ENCODE results near the gene CRNKL1. TPM values are rescaled to one million over a fixed set of nuclear protein-coding genes. Genes with fewer than 3 reads are reported as not detected.

CRNKL1 gene
- total RNA-seq, 2 experiments from 2014 or later, result 13.9 to 20.0 TPM

- intact Hi-C loops (cut with micrococcal nuclease; ENCODE audit: unreplicated experiment), result no loop called here
- CTCF ChIA-PET (ENCODE audit: unreplicated experiment), result no interaction called here
- Histone ChIP-seq H3K9me2 (ENCODE audit: insufficient read depth, low read length) (no peaks in the 10 kb centered on the region), H2AFZ (ENCODE audit: low read length) (no peak overlapping the region), H3K27ac (ENCODE audit: low read depth, low read length, poor library complexity, severe bottlenecking) (no peak overlapping the region), H3K4me3 (ENCODE audit: low read depth, low read length, poor library complexity, severe bottlenecking) (no peak overlapping the region), H3K4me1 (ENCODE audit: insufficient read depth, low read length, poor library complexity, severe bottlenecking) (no peaks in the 10 kb centered on the region), H3K79me2 (ENCODE audit: insufficient read depth, low read depth, low read length) (no peaks in the 10 kb centered on the region), H3K4me2 (ENCODE audit: low read length) (no peak overlapping the region), H3K36me3 (ENCODE audit: insufficient read depth, low read length) (no peaks in the 10 kb centered on the region), H3K9me3 (ENCODE audit: low read length) (no peaks in the 10 kb centered on the region), H4K20me1 (ENCODE audit: insufficient read depth, low read length) (no peaks in the 10 kb centered on the region)
- POLR2A ChIA-PET, result interaction anchor here (0.6 kb wide), 1 partner anchor 772 kb away, joined by 3 read pairs; no protein-coding TSS in a partner anchor
- no peak for TF ChIP-seq CTCF (conservative IDR thresholded peaks at IDR 0.05; ENCODE audit: low read length)
- TF ChIP-seq EZH2phosphoT487 (IDR thresholded peaks at IDR 0.05; ENCODE audit: borderline replicate concordance, low read depth, low read length), result no peak
- no peak for DNase-seq (ENCODE audit: low spot score)
- no TSS peak for BruUV-seq (replicated peaks)
Observed at GRCh38 chr20:20070871-20071726, 18.8 kb upstream of the CRNKL1 start.

- Histone ChIP-seq H3K4me1 (ENCODE audit: insufficient read depth, low read length, poor library complexity, severe bottlenecking) (no peaks in the 10 kb centered on the region), H3K27ac (ENCODE audit: low read depth, low read length, poor library complexity, severe bottlenecking) (no peak overlapping the region), H2AFZ (ENCODE audit: low read length) (no peak overlapping the region), H4K20me1 (ENCODE audit: insufficient read depth, low read length) (no peaks in the 10 kb centered on the region), H3K4me2 (ENCODE audit: low read length) (no peak overlapping the region), H3K9me3 (ENCODE audit: low read length) (no peaks in the 10 kb centered on the region), H3K36me3 (ENCODE audit: insufficient read depth, low read length) (no peaks in the 10 kb centered on the region), H3K9me2 (ENCODE audit: insufficient read depth, low read length) (no peaks in the 10 kb centered on the region), H3K79me2 (ENCODE audit: insufficient read depth, low read depth, low read length) (no peaks in the 10 kb centered on the region), H3K4me3 (ENCODE audit: low read depth, low read length, poor library complexity, severe bottlenecking) (no peak overlapping the region)
- intact Hi-C loops (cut with micrococcal nuclease; ENCODE audit: unreplicated experiment), result no loop called here
- POLR2A ChIA-PET, result no interaction called here
- DNase-seq (ENCODE audit: low spot score), result no peak
- TF ChIP-seq EZH2phosphoT487 (IDR thresholded peaks at IDR 0.05; ENCODE audit: borderline replicate concordance, low read depth, low read length), result no peak
- no peak for TF ChIP-seq CTCF (conservative IDR thresholded peaks at IDR 0.05; ENCODE audit: low read length)
- CTCF ChIA-PET (ENCODE audit: unreplicated experiment), result no interaction called here
- BruUV-seq (replicated peaks), result no TSS peak
Observed at GRCh38 chr20:20065361-20065760, 13.1 kb upstream of the CRNKL1 start.
